ENCODE data around the gene ACVR1B. TPM values are rescaled to one million over a fixed set of nuclear protein-coding genes. Genes with fewer than 3 reads are reported as not detected.
A peak's percentile ranks its signal among the peaks of the same experiment; 100 is the strongest.

ACVR1B gene
- total and polyA plus RNA-seq, 11 donors: 7.4 to 19.8 (median 11.6) TPM

GRCh38 chr12:52044292-52044983 is 92.9 kb downstream of the ACVR1B start:
- DNase-seq (peak; percentile 90 to 94 (median 92)), ATAC-seq (peak; percentile 54 to 72 (median 58))
- peak; percentile 9 to 70 for TF ChIP-seq POLR2A (IDR thresholded peaks at IDR 0.05)
- no peak for TF ChIP-seq CTCF (IDR thresholded peaks at IDR 0.05)
- no peaks in the 10 kb centered on the region for H3K27me3 ChIP-seq
- H3K4me1 ChIP-seq: peaks cover 22 to 98% (median 74%) of the 10 kb centered on the region in 12 donors
- H3K27ac ChIP-seq: peak overlapping the region; percentile 93 to 99 (median 97)
- H3K36me3 ChIP-seq: peaks cover 0 to 6% (median 0%) of the 10 kb centered on the region in 9 donors
- intact Hi-C loops (cut with DNase I): loop anchor here in 1 of 10 donors (2.0 kb wide), 1 partner anchor 18 kb away; no protein-coding TSS in a partner anchor
- H3K4me3 ChIP-seq: peak overlapping the region; percentile 31 to 67 (median 51)
- H3K9me3 ChIP-seq: no peaks in the 10 kb centered on the region
- 6 to 22% (median 21%) methylated on average over 16 to 18 of the region's 18 CpGs for WGBS, 4 donors

DNA sequence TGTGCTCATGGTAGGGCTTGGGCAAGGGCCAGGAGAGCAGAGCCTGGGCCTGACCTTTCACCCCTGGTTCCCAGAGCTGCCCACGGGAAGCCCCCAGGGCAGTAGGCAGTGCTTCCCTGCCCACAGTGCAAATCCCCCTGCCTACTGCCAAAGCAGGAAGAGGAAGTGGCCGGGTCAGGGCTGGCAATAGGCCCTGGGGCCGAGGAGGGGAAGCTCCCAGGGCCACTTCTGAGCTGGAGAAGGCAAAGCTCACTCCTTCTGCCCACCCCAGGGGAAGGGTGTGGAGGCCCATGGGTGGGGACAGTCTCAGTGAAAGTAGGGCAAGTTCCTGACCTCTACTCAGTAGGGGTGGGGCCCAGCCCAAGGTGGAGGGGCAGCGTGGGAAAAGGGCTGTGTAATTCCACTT is 94.3 kb downstream of the ACVR1B start:
- Histone ChIP-seq H3K27me3 (no peaks in the 10 kb centered on the region), H3K4me1 (peaks cover 22 to 98% (median 82%) of the 10 kb centered on the region in 12 donors), H3K4me3 (peak overlapping the region in 10 of 12 donors; percentile 31 to 67 (median 53)), H3K36me3 (peaks cover 0 to 6% (median 0%) of the 10 kb centered on the region in 9 donors), H3K27ac (peak overlapping the region; percentile 93 to 99 (median 97)), H3K9me3 (no peaks in the 10 kb centered on the region)
- TF ChIP-seq CTCF (IDR thresholded peaks at IDR 0.05): no peak
- no peak for TF ChIP-seq POLR2A (IDR thresholded peaks at IDR 0.05)
- peak; percentile 69 to 82 (median 76) for DNase-seq
- intact Hi-C loops (cut with DNase I): loop anchor here in 1 of 10 donors (2.0 kb wide), 1 partner anchor 19 kb away; no protein-coding TSS in a partner anchor
- WGBS, 4 donors: 16 to 30% (median 27%) methylated on average over 3 to 4 of the region's 4 CpGs
- peak in 2 of 4 donors; percentile 2 to 5 for ATAC-seq

Other genes with a start within 250 kb of the ACVR1B start
- gene FIGNL2, start 103.0 kb upstream of the ACVR1B start, total RNA-seq: under 1 TPM; 0.13 to 0.93 (median 0.35) TPM
- gene FIGNL2, start 103.0 kb upstream of the ACVR1B start, polyA plus RNA-seq: under 1 TPM; 0.17 to 0.23 TPM
- not detected for gene ANKRD33, start 63.6 kb upstream of the ACVR1B start, total RNA-seq
- not detected for gene ANKRD33, start 63.6 kb upstream of the ACVR1B start, polyA plus RNA-seq
- gene ACVRL1, start 44.2 kb upstream of the ACVR1B start, total RNA-seq: 100 to 1,000 TPM in 1 of 9 donors, 10 to 100 TPM in 8; 23.5 to 116 (median 33.4) TPM
- 10 to 100 TPM; 20.5 to 35.1 TPM for gene ACVRL1, start 44.2 kb upstream of the ACVR1B start, polyA plus RNA-seq
- gene TAMALIN, start 55.2 kb downstream of the ACVR1B start, total RNA-seq: 10 to 100 TPM; 12.9 to 38.0 (median 17.6) TPM
- 10 to 100 TPM; 17.8 to 26.5 TPM for gene TAMALIN, start 55.2 kb downstream of the ACVR1B start, polyA plus RNA-seq
- 100 to 1,000 TPM in 2 of 9 donors, 10 to 100 TPM in 7; 22.0 to 140 (median 42.0) TPM for gene NR4A1, start 99.7 kb downstream of the ACVR1B start, total RNA-seq
- gene NR4A1, start 99.7 kb downstream of the ACVR1B start, polyA plus RNA-seq: 10 to 100 TPM; 59.5 to 66.3 TPM
- gene ATG101, start 118.3 kb downstream of the ACVR1B start, total RNA-seq: 10 to 100 TPM; 18.9 to 46.7 (median 24.1) TPM
- gene ATG101, start 118.3 kb downstream of the ACVR1B start, polyA plus RNA-seq: 100 to 1,000 TPM in 1 of 2 donors, 10 to 100 TPM in 1; 22.1 to 108 TPM
- gene SMIM41, start 128.0 kb downstream of the ACVR1B start, total RNA-seq: under 1 TPM in 3 of 9 donors, not detected in 6; 0.29 to 0.52 (median 0.32) TPM
- gene SMIM41, start 128.0 kb downstream of the ACVR1B start, polyA plus RNA-seq: under 1 TPM; 0.08 to 0.65 TPM
- 1 to 10 TPM in 2 of 9 donors, under 1 TPM in 5, not detected in 2; 0.15 to 1.2 (median 0.24) TPM for gene KRT80, start 240.3 kb downstream of the ACVR1B start, total RNA-seq
- under 1 TPM; 0.08 to 0.72 TPM for gene KRT80, start 240.3 kb downstream of the ACVR1B start, polyA plus RNA-seq

Measured in heart left ventricle (tissue), 16 donors.